Body of pancreas (tissue), 4 donors: ENCODE measurements around the gene DNAJC6.

ENCODE experiments used
- POLR2A ChIP-seq, 3 donors: fragments of 450-650 bp; IDR thresholded peaks; one replicate each; pipeline ENCODE4 v1.6.1; 2016; ENCODE audit warnings: antibody characterized with exemption in 3 of 3, mild to moderate bottlenecking in 2 of 3
- TF ChIP-seq, protein P1 (sequence below), 7 experiments: fragments of 450-650 bp in 4 of 7; fragments of 200-600 bp in 3 of 7; sonication (generic) in 3 of 7; IDR thresholded peaks; one replicate each; pipeline ENCODE4 v1.5.1; 2016 to 2019; ENCODE audit warnings: antibody characterized with exemption in 7 of 7

DNA sequence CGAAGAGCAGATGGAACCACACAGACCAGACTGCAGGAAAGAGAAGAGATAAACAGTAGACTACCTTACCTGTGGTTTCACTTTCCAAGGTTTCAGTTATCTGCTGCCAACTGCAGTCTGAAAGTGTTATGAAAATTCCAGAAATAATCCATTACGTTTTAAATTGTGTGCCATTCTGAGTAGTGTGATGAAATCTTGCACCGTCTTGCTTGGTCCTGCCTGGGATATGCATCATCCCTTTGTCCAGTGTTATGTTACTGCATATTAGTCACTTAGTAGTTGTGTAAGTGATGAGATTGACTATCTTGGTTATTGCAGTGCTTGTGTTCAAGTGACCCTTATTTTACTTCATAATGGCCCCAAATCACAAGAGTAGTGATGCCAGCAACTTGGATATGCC lies 33.9 kb downstream of the DNAJC6 start:
- TF ChIP-seq POLR2A (IDR thresholded peaks at IDR 0.05) = no peak
- TF ChIP-seq, protein P1, sequence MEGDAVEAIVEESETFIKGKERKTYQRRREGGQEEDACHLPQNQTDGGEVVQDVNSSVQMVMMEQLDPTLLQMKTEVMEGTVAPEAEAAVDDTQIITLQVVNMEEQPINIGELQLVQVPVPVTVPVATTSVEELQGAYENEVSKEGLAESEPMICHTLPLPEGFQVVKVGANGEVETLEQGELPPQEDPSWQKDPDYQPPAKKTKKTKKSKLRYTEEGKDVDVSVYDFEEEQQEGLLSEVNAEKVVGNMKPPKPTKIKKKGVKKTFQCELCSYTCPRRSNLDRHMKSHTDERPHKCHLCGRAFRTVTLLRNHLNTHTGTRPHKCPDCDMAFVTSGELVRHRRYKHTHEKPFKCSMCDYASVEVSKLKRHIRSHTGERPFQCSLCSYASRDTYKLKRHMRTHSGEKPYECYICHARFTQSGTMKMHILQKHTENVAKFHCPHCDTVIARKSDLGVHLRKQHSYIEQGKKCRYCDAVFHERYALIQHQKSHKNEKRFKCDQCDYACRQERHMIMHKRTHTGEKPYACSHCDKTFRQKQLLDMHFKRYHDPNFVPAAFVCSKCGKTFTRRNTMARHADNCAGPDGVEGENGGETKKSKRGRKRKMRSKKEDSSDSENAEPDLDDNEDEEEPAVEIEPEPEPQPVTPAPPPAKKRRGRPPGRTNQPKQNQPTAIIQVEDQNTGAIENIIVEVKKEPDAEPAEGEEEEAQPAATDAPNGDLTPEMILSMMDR (IDR thresholded peaks at IDR 0.05) = no peak
